B cell (primary cell): Measurements from ENCODE around the gene COMMD8. TPM values are rescaled to one million over a fixed set of nuclear protein-coding genes. Genes with fewer than 3 reads are reported as not detected.
A peak's percentile ranks its signal among the peaks of the same experiment; 100 is the strongest.

Experiments
- ATAC-seq: fragments of 200-7000 bp; cut with Tn5 transposase; one replicate; pipeline ENCODE4 v1.10.0; 2021; ENCODE audit warnings: low read depth, mild to moderate bottlenecking, moderate number of reproducible peaks, moderate library complexity
- CTCF ChIA-PET: fragments of 350-600 bp; sonication (Branson Sonifier 250); formaldehyde crosslinking; loops from one replicate; lab custom pipeline; 2021; ENCODE audit warnings: antibody characterized with exemption, inconsistent platforms; lab: Charles Lee
- POLR2A ChIA-PET: fragments of 350-600 bp; sonication (Branson Sonifier 250); formaldehyde crosslinking; loops from one replicate; lab custom pipeline; 2021; ENCODE audit warnings: antibody characterized with exemption; lab: Charles Lee
- DNase-seq: peaks from one replicate; pipeline ENCODE4 v3.0.0; 2013
- H2AFZ ChIP-seq: 2 replicates; pipeline ENCODE4 v1.6.1; 2012; ENCODE audit warnings: mild to moderate bottlenecking, low read depth, low read length; ENCODE audit not compliant: insufficient read depth, poor library complexity, severe bottlenecking
- H3K27ac ChIP-seq, 2 donors: 1 replicate in 1 of 2; 2 replicates in 1 of 2; pipeline ENCODE4 v1.5.1; 2012 to 2013; ENCODE audit warnings: low read length in 2 of 2, mild to moderate bottlenecking in 2 of 2, moderate library complexity in 1 of 2
- H3K27me3 ChIP-seq, 4 experiments: fragments of 200-600 bp in 1 of 4; sonication (generic) in 1 of 4; replicated peaks in 1 of 4; 1 replicate in 2 of 4; 2 replicates in 2 of 4; pipeline versions ENCODE4 v1.6.1 to v1.7.0; 2013 to 2016; ENCODE audit warnings: low read length in 3 of 4, mild to moderate bottlenecking in 2 of 4, mixed read lengths in 1 of 4, moderate library complexity in 1 of 4; ENCODE audit not compliant: insufficient read depth in 4 of 4, control insufficient read depth in 3 of 4; ENCODE audit errors: control extremely low read depth in 1 of 4
- H3K36me3 ChIP-seq, 2 experiments: replicated peaks in 1 of 2; 1 replicate in 1 of 2; 2 replicates in 1 of 2; pipeline versions ENCODE4 v1.6.1 to v1.7.1; 2013; ENCODE audit warnings: low read length in 1 of 2; ENCODE audit not compliant: insufficient read depth in 2 of 2, control insufficient read depth in 1 of 2; ENCODE audit errors: control extremely low read depth in 1 of 2, extremely low read depth in 1 of 2
- H3K4me1 ChIP-seq, 2 donors: fragments of 200-600 bp in 1 of 2; sonication (generic) in 1 of 2; 1 replicate in 1 of 2; 2 replicates in 1 of 2; pipeline versions ENCODE4 v1.5.1 to v1.6.1; 2013 to 2017; ENCODE audit warnings: low read length in 2 of 2; ENCODE audit not compliant: control insufficient read depth in 2 of 2, insufficient read depth in 2 of 2
- H3K4me2 ChIP-seq: replicated peaks from 2 replicates; pipeline ENCODE3; 2012; ENCODE audit warnings: mild to moderate bottlenecking, low read depth, low read length; ENCODE audit not compliant: poor library complexity, severe bottlenecking
- H3K4me3 ChIP-seq, 5 experiments: fragments of 200-600 bp in 1 of 5; sonication (generic) in 1 of 5; 1 replicate in 3 of 5; 2 replicates in 2 of 5; pipeline versions ENCODE4 v1.5.1 to v1.7.0; 2011 to 2016; ENCODE audit warnings: low read length in 4 of 5, mild to moderate bottlenecking in 4 of 5, low read depth in 2 of 5, control low read depth in 1 of 5, moderate library complexity in 1 of 5; ENCODE audit not compliant: insufficient read depth in 1 of 5; ENCODE audit errors: control extremely low read depth in 1 of 5, extremely low read depth in 1 of 5
- H3K79me2 ChIP-seq: fragments of 200-600 bp; sonication (generic); one replicate; pipeline ENCODE4 v1.6.0; 2016; ENCODE audit warnings: low read length; ENCODE audit not compliant: control insufficient read depth, insufficient read depth
- H3K9ac ChIP-seq: fragments of 200-600 bp; sonication (generic); 2 replicates; pipeline ENCODE4 v1.6.1; 2017; ENCODE audit warnings: mild to moderate bottlenecking, low read length, moderate library complexity
- H3K9me3 ChIP-seq, 3 donors: one replicate each; pipeline versions ENCODE4 v1.6.1 to v1.7.1; 2013; ENCODE audit warnings: low read length in 2 of 3; ENCODE audit not compliant: control insufficient read depth in 2 of 3, insufficient read depth in 1 of 3; ENCODE audit errors: control extremely low read depth in 1 of 3
- H4K20me1 ChIP-seq: 2 replicates; pipeline ENCODE4 v1.6.0; 2012; ENCODE audit warnings: mild to moderate bottlenecking, low read length; ENCODE audit not compliant: insufficient read depth, control insufficient read depth, poor library complexity, severe bottlenecking
- H3K27ac Mint-ChIP-seq: one replicate; pipeline ENCODE4 v1.8.0; 2021; ENCODE audit warnings: mixed read lengths
- H3K27me3 Mint-ChIP-seq: one replicate; pipeline ENCODE4 v1.8.0; 2021; ENCODE audit warnings: mixed read lengths
- H3K4me1 Mint-ChIP-seq: one replicate; pipeline ENCODE4 v1.8.0; 2021; ENCODE audit warnings: mixed read lengths
- H3K4me3 Mint-ChIP-seq: one replicate; pipeline ENCODE4 v1.8.0; 2021; ENCODE audit warnings: mixed read lengths
- H3K9me3 Mint-ChIP-seq: one replicate; pipeline ENCODE4 v1.8.0; 2022; ENCODE audit warnings: mixed read lengths; ENCODE audit not compliant: insufficient read depth
- EZH2 ChIP-seq: IDR thresholded peaks from 2 replicates; pipeline ENCODE4 v1.6.1; 2012; ENCODE audit warnings: borderline replicate concordance, low read depth, mild to moderate bottlenecking, moderate library complexity, low read length; ENCODE audit not compliant: insufficient read depth, poor library complexity, severe bottlenecking
- WGBS: methylation state at CpG from one replicate; pipeline ENCODE4 v1.1.5; 2013; ENCODE audit warnings: missing lambda C conversion rate; ENCODE audit not compliant: insufficient coverage; 5-methylcytosine and 5-hydroxymethylcytosine counted together
- intact Hi-C: fragments of 100-400 bp; cut with micrococcal nuclease; formaldehyde crosslinking; loops from one replicate; pipeline ENCODE4 v1.10.0; 2022
- polyA plus RNA-seq: library from polyadenylated mRNA; depleted of rRNA; stranded (reverse); fragments of >200 nt; gene quantifications from 2 replicates; pipeline ENCODE4 v1.2.3, GENCODE V29; 2012
- total RNA-seq, 2 donors: library from RNA; stranded (reverse); fragments of 120-200 nt in 1 of 2; gene quantifications; 1 replicate in 1 of 2; 2 replicates in 1 of 2; pipeline versions ENCODE4 v1.2.3 to v1.2.4, GENCODE V29; 2013 to 2022
- TF ChIP-seq, protein P1 (sequence below): fragments of 200-600 bp; IDR thresholded peaks from one replicate; pipeline ENCODE4 v1.8.0; 2022; ENCODE audit warnings: antibody characterized with exemption, mild to moderate bottlenecking

The COMMD8 gene
- total and polyA plus RNA-seq, 2 donors (not counting 1 experiment from before 2014, with no cell fraction given) = 5.5 to 15.2 TPM

DNA sequence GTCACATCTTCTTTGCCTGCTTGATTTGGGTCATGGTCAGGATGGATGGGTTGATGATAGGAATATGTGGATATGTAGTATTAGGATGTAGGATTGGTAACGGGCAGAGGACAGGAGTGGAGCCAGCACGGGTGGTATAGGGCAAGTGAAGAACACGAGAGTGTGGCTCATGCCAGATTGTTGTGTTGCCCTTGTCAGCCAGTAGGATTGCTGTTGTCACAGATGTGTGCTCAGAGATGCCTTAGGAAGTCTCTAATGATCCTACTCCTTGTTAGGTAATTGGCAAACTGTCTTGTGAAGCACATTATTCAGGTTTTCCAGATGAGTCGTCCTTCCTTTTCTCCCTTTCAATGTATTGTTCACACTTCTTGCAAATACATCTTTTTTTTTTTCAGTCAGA, 27.0 kb upstream of the COMMD8 start:
- WGBS = 95% methylated on average over 3 of the region's 4 CpGs
- H3K4me2 ChIP-seq = peak overlapping the region; percentile 54
- H3K4me1 Mint-ChIP-seq = peaks cover 66% of the 10 kb centered on the region
- no peaks in the 10 kb centered on the region for H3K36me3 ChIP-seq
- peaks cover 2 to 3% (median 2%) of the 10 kb centered on the region in 3 donors for H3K9me3 ChIP-seq
- DNase-seq (peak; percentile 57), ATAC-seq (peak; percentile 87)
- peak overlapping the region; percentile 82 for H3K27ac Mint-ChIP-seq
- no peaks in the 10 kb centered on the region for H3K9me3 Mint-ChIP-seq
- intact Hi-C loops = loop anchor here (1.0 kb wide), 2 partner anchors 9 to 74 kb away; no protein-coding TSS in a partner anchor
- peak overlapping the region in 1 of 2 donors; percentile 73 for H3K27ac ChIP-seq
- H3K4me3 ChIP-seq = no peak overlapping the region
- H3K79me2 ChIP-seq = peaks cover 90% of the 10 kb centered on the region
- POLR2A ChIA-PET = no interaction called here
- H4K20me1 ChIP-seq = no peaks in the 10 kb centered on the region
- H2AFZ ChIP-seq = peak overlapping the region; percentile 40
- H3K4me1 ChIP-seq = peaks cover 26 to 66% of the 10 kb centered on the region in 2 donors
- CTCF ChIA-PET = interaction anchor here (1.0 to 2.6 kb wide), 6 partner anchors 9 to 74 kb away, joined by 3 to 14 read pairs (median 6); partner anchors contain the start of gene COMMD8
- no peaks in the 10 kb centered on the region for H3K27me3 ChIP-seq
- H3K4me3 Mint-ChIP-seq = peak overlapping the region; percentile 71
- H3K27me3 Mint-ChIP-seq = no peaks in the 10 kb centered on the region
- no peak overlapping the region for H3K9ac ChIP-seq
- TF ChIP-seq, protein P1, sequence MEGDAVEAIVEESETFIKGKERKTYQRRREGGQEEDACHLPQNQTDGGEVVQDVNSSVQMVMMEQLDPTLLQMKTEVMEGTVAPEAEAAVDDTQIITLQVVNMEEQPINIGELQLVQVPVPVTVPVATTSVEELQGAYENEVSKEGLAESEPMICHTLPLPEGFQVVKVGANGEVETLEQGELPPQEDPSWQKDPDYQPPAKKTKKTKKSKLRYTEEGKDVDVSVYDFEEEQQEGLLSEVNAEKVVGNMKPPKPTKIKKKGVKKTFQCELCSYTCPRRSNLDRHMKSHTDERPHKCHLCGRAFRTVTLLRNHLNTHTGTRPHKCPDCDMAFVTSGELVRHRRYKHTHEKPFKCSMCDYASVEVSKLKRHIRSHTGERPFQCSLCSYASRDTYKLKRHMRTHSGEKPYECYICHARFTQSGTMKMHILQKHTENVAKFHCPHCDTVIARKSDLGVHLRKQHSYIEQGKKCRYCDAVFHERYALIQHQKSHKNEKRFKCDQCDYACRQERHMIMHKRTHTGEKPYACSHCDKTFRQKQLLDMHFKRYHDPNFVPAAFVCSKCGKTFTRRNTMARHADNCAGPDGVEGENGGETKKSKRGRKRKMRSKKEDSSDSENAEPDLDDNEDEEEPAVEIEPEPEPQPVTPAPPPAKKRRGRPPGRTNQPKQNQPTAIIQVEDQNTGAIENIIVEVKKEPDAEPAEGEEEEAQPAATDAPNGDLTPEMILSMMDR = peak; percentile 72
- no peak for TF ChIP-seq EZH2

DNA sequence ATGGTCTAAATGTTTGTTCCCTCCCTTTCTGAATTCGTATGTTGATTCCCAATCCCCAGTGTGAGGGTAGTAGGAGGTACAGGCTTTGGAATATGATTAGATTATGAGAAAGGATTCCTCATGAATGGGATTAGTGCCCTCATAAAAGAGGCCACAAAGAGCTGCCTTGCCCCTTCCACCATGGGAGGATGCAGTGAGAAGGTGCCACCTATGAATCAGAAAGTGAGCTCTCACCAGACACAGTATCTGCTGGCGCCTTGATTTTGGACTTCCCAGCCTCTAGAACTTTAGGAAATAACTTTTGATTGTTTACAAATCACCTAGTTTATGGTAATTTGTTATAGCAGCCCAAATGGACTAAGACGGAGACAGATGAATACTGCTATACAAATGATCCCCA, 25.2 kb upstream of the COMMD8 start:
- no peak overlapping the region for H3K4me3 ChIP-seq
- CTCF ChIA-PET = interaction anchor here (0.7 to 2.6 kb wide), 4 partner anchors 11 to 93 kb away, joined by 3 to 12 read pairs (median 4); partner anchors contain the start of gene COMMD8

More for the DNA sequence above, 25.2 kb upstream of the COMMD8 start:
- no peaks in the 10 kb centered on the region for H3K27me3 Mint-ChIP-seq
- intact Hi-C loops = no loop called here
- no peak for TF ChIP-seq EZH2
- TF ChIP-seq, protein P1 = no peak
- ATAC-seq = no peak
- Histone ChIP-seq H3K4me2 (no peak overlapping the region), H4K20me1 (no peaks in the 10 kb centered on the region), H3K36me3 (no peaks in the 10 kb centered on the region), H3K9ac (no peak overlapping the region), H3K27me3 (no peaks in the 10 kb centered on the region), H3K9me3 (peaks cover 2 to 3% (median 2%) of the 10 kb centered on the region in 3 donors), H3K79me2 (peaks cover 83% of the 10 kb centered on the region), H3K27ac (peak overlapping the region in 1 of 2 donors; percentile 73), H3K4me1 (peaks cover 35 to 73% of the 10 kb centered on the region in 2 donors), H2AFZ (no peak overlapping the region)
- H3K4me3 Mint-ChIP-seq = peak overlapping the region; percentile 37
- H3K4me1 Mint-ChIP-seq = peaks cover 75% of the 10 kb centered on the region
- no peak overlapping the region for H3K27ac Mint-ChIP-seq
- WGBS = no CpG with 5 or more reads among the region's 3 CpGs
- H3K9me3 Mint-ChIP-seq = no peaks in the 10 kb centered on the region
- no peak for DNase-seq
- POLR2A ChIA-PET = interaction anchor here (0.7 kb wide), 1 partner anchor 203 kb away, joined by 6 read pairs; no protein-coding TSS in a partner anchor
